ENCODE measurements around the gene SLC5A3. TPM values are rescaled to one million over a fixed set of nuclear protein-coding genes. Genes with fewer than 3 reads are reported as not detected.

SLC5A3 gene
- total and polyA plus RNA-seq, 9 donors = 3.1 to 16.9 (median 14.6) TPM

- 1% methylated on average over 80 to 94 of the region's 95 CpGs for WGBS, 3 donors
- intact Hi-C loops (cut with DNase I) = loop anchor here in 2 of 4 donors (5.0 to 10.0 kb wide), 2 partner anchors 51 to 273 kb away; no protein-coding TSS in a partner anchor
- H3K27me3 ChIP-seq = no peaks in the 10 kb centered on the region
- H3K36me3 ChIP-seq = no peaks in the 10 kb centered on the region
- H3K4me3 ChIP-seq = peak overlapping the region; percentile 83
- peak in 3 of 5 donors; percentile 56 to 73 (median 63) for DNase-seq
- no peak for TF ChIP-seq POLR2A (IDR thresholded peaks at IDR 0.05)
- H3K9me3 ChIP-seq = no peaks in the 10 kb centered on the region
- H3K4me1 ChIP-seq (ENCODE audit: insufficient read depth) = peaks cover 10% of the 10 kb centered on the region
- peak overlapping the region; percentile 91 to 99 for H3K27ac ChIP-seq
These were observed 438 bp downstream of the SLC5A3 start for GRCh38 chr21:34073749-34074282.

- 9 to 19% (median 14%) methylated on average over 32 of the region's 32 CpGs for WGBS, 3 donors
- TF ChIP-seq EP300 (IDR thresholded peaks at IDR 0.05) = no peak
- TF ChIP-seq POLR2A (IDR thresholded peaks at IDR 0.05) = no peak
- no peak for TF ChIP-seq CTCF (IDR thresholded peaks at IDR 0.05)
These were observed 1.1 kb downstream of the SLC5A3 start for GRCh38 chr21:34074283-34075090.

GRCh38 chr21:34075091-34075425 is 1.7 kb downstream of the SLC5A3 start:
- WGBS, 3 donors = 63 to 77% (median 73%) methylated on average over 2 of the region's 2 CpGs
- no peaks in the 10 kb centered on the region for H3K36me3 ChIP-seq
- H3K27ac ChIP-seq = no peak overlapping the region
- H3K4me3 ChIP-seq = peak overlapping the region; percentile 83
- TF ChIP-seq POLR2A (IDR thresholded peaks at IDR 0.05) = no peak
- no peak for TF ChIP-seq EP300 (IDR thresholded peaks at IDR 0.05)
- TF ChIP-seq CTCF (IDR thresholded peaks at IDR 0.05) = no peak
- no peaks in the 10 kb centered on the region for H3K9me3 ChIP-seq
- H3K4me1 ChIP-seq (ENCODE audit: insufficient read depth) = peaks cover 16% of the 10 kb centered on the region
- intact Hi-C loops (cut with DNase I) = loop anchor here in 1 of 4 donors (10.0 kb wide), 1 partner anchor 50 kb away; no protein-coding TSS in a partner anchor
- DNase-seq = no peak
- H3K27me3 ChIP-seq = no peaks in the 10 kb centered on the region

More at GRCh38 chr21:34074283-34075090, 1.1 kb downstream of the SLC5A3 start:
- Histone ChIP-seq H3K27me3 (no peaks in the 10 kb centered on the region), H3K4me3 (peak overlapping the region; percentile 83), H3K4me1 (ENCODE audit: insufficient read depth) (peaks cover 12% of the 10 kb centered on the region), H3K27ac (no peak overlapping the region), H3K36me3 (no peaks in the 10 kb centered on the region), H3K9me3 (no peaks in the 10 kb centered on the region)
- intact Hi-C loops (cut with DNase I) = loop anchor here in 2 of 4 donors (5.0 to 10.0 kb wide), 2 partner anchors 50 to 273 kb away; no protein-coding TSS in a partner anchor
- DNase-seq = peak in 1 of 5 donors; percentile 38

DNA sequence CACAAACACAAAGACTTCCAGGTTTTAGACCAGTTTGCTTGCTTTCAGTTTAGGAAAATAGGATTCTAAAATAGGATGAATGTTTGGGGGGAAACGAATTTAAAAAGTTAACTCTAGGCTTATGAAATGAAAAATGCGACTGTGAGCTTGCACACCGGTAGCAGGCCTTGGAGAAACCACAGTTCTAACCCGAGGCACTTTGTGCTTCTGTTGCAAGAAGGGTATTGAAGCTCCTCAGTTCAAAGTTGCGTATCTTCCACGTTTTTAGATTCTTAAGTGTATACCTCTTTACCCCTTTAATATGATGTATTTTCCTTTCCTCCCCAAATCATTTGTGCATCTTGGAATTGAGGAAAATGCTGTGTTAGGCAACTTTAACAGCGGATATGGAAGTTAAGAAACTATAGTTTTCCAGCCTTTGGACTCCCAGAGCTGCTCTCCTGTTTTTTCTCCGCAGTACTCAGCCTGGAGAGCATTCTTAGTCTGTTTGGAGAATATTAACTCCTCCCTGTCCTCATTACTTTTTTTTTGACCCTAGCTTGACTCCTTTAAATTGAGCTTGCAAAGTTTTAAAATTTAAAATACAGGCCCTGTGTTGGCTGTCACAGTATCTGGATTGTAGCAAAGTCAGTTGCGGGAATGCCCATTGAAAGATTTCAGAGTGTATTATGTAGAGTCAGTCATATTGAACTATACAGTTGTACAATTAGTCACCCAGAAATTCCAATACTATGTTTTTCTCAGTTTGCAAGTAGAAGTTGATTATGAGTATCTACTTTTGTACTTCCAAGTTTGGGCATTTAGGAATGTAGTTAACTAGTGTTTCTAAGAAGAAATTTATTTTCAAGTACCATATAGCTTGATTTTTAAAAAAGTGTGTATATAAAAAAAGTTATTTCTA is 2.6 kb downstream of the SLC5A3 start:
- Histone ChIP-seq H3K9me3 (no peaks in the 10 kb centered on the region), H3K27ac (no peak overlapping the region), H3K27me3 (no peaks in the 10 kb centered on the region), H3K4me1 (ENCODE audit: insufficient read depth) (peaks cover 16% of the 10 kb centered on the region), H3K4me3 (no peak overlapping the region), H3K36me3 (no peaks in the 10 kb centered on the region)
- 60 to 80% (median 67%) methylated on average over 9 of the region's 9 CpGs for WGBS, 3 donors
- intact Hi-C loops (cut with DNase I) = loop anchor here in 1 of 4 donors (10.0 kb wide), 1 partner anchor 49 kb away; no protein-coding TSS in a partner anchor
- TF ChIP-seq CTCF (IDR thresholded peaks at IDR 0.05) = no peak
- no peak for TF ChIP-seq EP300 (IDR thresholded peaks at IDR 0.05)
- TF ChIP-seq POLR2A (IDR thresholded peaks at IDR 0.05) = no peak
- DNase-seq = no peak
